ENCODE results near the gene SLC10A3.

SLC10A3 gene

GRCh38 chrX:154481911-154482601, 8.4 kb downstream of the SLC10A3 start:
- TF ChIP-seq USF1 (IDR thresholded peaks at IDR 0.05) (no peak), TAF1 (IDR thresholded peaks at IDR 0.05; ENCODE audit: low read depth) (no peak), CREB1 (IDR thresholded peaks at IDR 0.05; ENCODE audit: low read depth) (no peak), EP300 (IDR thresholded peaks at IDR 0.05; ENCODE audit: borderline replicate concordance) (no peak), CEBPB (IDR thresholded peaks at IDR 0.05) (no peak), TEAD4 (IDR thresholded peaks at IDR 0.05) (no peak), TCF12 (IDR thresholded peaks at IDR 0.05; ENCODE audit: low read depth) (no peak)

- TF ChIP-seq CREB1 (IDR thresholded peaks at IDR 0.05; ENCODE audit: low read depth) = no peak
- TF ChIP-seq YY1 (IDR thresholded peaks at IDR 0.05; ENCODE audit: low read depth) = no peak
- no peak for TF ChIP-seq TCF12 (IDR thresholded peaks at IDR 0.05; ENCODE audit: low read depth)
- TF ChIP-seq EGR1 (IDR thresholded peaks at IDR 0.05) = no peak
- TF ChIP-seq MAX (IDR thresholded peaks at IDR 0.05) = no peak
- TF ChIP-seq USF1 (IDR thresholded peaks at IDR 0.05) = no peak
- no peak for TF ChIP-seq REST (IDR thresholded peaks at IDR 0.05; ENCODE audit: low read depth)
- TF ChIP-seq TEAD4 (IDR thresholded peaks at IDR 0.05) = no peak
Observed at GRCh38 chrX:154481195-154481594, 9.2 kb downstream of the SLC10A3 start.

- TF ChIP-seq ZBTB7A (IDR thresholded peaks at IDR 0.05; ENCODE audit: low read depth) = no peak
- TF ChIP-seq FOXM1 (IDR thresholded peaks at IDR 0.05; ENCODE audit: borderline replicate concordance, low read depth) = no peak
- no peak for TF ChIP-seq TEAD4 (IDR thresholded peaks at IDR 0.05)
- TF ChIP-seq REST (IDR thresholded peaks at IDR 0.05; ENCODE audit: low read depth) = no peak
- TF ChIP-seq EGR1 (IDR thresholded peaks at IDR 0.05) = no peak
- TF ChIP-seq EP300 (IDR thresholded peaks at IDR 0.05; ENCODE audit: borderline replicate concordance) = no peak
- peak; percentile 18; the same call in 1 of the 2 replicates for TF ChIP-seq TAF1 (IDR thresholded peaks at IDR 0.05; ENCODE audit: low read depth)
- no peak for TF ChIP-seq NFIC (IDR thresholded peaks at IDR 0.05)
- no peak for TF ChIP-seq CREB1 (IDR thresholded peaks at IDR 0.05; ENCODE audit: low read depth)
- no peak for TF ChIP-seq CEBPB (IDR thresholded peaks at IDR 0.05)
- TF ChIP-seq TCF12 (IDR thresholded peaks at IDR 0.05; ENCODE audit: low read depth) = no peak
- 0 out of 2 replicates have a peak, but pooled peaks have one; percentile 29 for TF ChIP-seq USF1 (IDR thresholded peaks at IDR 0.05)
- no peak for TF ChIP-seq RAD21 (IDR thresholded peaks at IDR 0.05; ENCODE audit: low read depth)
- TF ChIP-seq MAX (IDR thresholded peaks at IDR 0.05) = peak; percentile 98
- no peak for TF ChIP-seq YY1 (IDR thresholded peaks at IDR 0.05; ENCODE audit: low read depth)
Observed at GRCh38 chrX:154478728-154479622, 11.5 kb downstream of the SLC10A3 start, which contains the start of gene LAGE3. Gene LAGE3, minus strand, starts transcription at chrX:154479281. Its CDS starts 366 bp downstream, at chrX:154478915.

- TF ChIP-seq USF1 (IDR thresholded peaks at IDR 0.05) = no peak
- TF ChIP-seq CREB1 (IDR thresholded peaks at IDR 0.05; ENCODE audit: low read depth) = no peak
- no peak for TF ChIP-seq MAX (IDR thresholded peaks at IDR 0.05)
- no peak for TF ChIP-seq RAD21 (IDR thresholded peaks at IDR 0.05; ENCODE audit: low read depth)
- no peak for TF ChIP-seq EGR1 (IDR thresholded peaks at IDR 0.05)
- TF ChIP-seq REST (IDR thresholded peaks at IDR 0.05; ENCODE audit: low read depth) = no peak
Observed at GRCh38 chrX:154477891-154478477, 12.4 kb downstream of the SLC10A3 start.

Measured in Ishikawa (cell line).